Measurements from ENCODE around the gene CARD10. TPM values are rescaled to one million over a fixed set of nuclear protein-coding genes. Genes with fewer than 3 reads are reported as not detected.
"Not testable (repeated sequence)": the region's sequence is repeated elsewhere in the genome, so short reads cannot be mapped to it uniquely, and the experiment has no call there.

The CARD10 gene
- polyA plus RNA-seq, 3 donors, result 0.03 TPM; not detected in 2

- Histone ChIP-seq H2AFZ (ENCODE audit: insufficient read depth, low read depth, low read length, poor library complexity, severe bottlenecking) (no peak overlapping the region), H3K27ac (ENCODE audit: low read depth in 1 of 2, low read length in 2 of 2) (peak overlapping the region in 1 of 2 donors; percentile 13), H3K79me2 (ENCODE audit: insufficient read depth, low read length) (no peaks in the 10 kb centered on the region), H3K9me3 (replicated peaks in 1 of 2; ENCODE audit: control insufficient read depth in 1 of 2, insufficient read depth in 1 of 2, low read length in 2 of 2) (no peaks in the 10 kb centered on the region), H3K27me3 (ENCODE audit: control insufficient read depth in 2 of 2, insufficient read depth in 2 of 2, low read length in 2 of 2) (no peaks in the 10 kb centered on the region), H3K4me3 (replicated peaks in 1 of 3; ENCODE audit: low read depth in 2 of 3, low read length in 3 of 3) (no peak overlapping the region), H4K20me1 (ENCODE audit: insufficient read depth, low read length) (no peaks in the 10 kb centered on the region), H3K4me2 (replicated peaks; ENCODE audit: extremely low read depth, low read length, poor library complexity, severe bottlenecking) (peak overlapping the region; percentile 12), H3K4me1 (ENCODE audit: control insufficient read depth in 1 of 2, insufficient read depth in 2 of 2, low read length in 2 of 2) (peaks cover 19 to 32% of the 10 kb centered on the region in 2 donors), H3K36me3 (replicated peaks in 1 of 2; ENCODE audit: control insufficient read depth in 1 of 2, insufficient read depth in 2 of 2, low read length in 2 of 2) (no peaks in the 10 kb centered on the region), H3K9ac (ENCODE audit: insufficient read depth, low read length, poor library complexity, severe bottlenecking) (no peak overlapping the region)
- Mint-ChIP-seq H3K36me3 (no peaks in the 10 kb centered on the region), H3K27me3 (ENCODE audit: low read depth in 3 of 3) (peaks cover 0 to 2% (median 0%) of the 10 kb centered on the region in 3 donors), H3K27ac (peak overlapping the region in 2 of 7 donors; percentile 26 to 57), H3K9me3 (peaks cover 0 to 2% (median 0%) of the 10 kb centered on the region in 7 donors), H3K4me1 (peaks cover 36% of the 10 kb centered on the region), H3K4me3 (no peak overlapping the region)
- DNase-seq, result peak; percentile 60 to 78 (median 64)
- no CpG with 5 or more reads among the region's 9 CpGs for WGBS (ENCODE audit: insufficient coverage)
- intact Hi-C loops (cut with micrococcal nuclease), result no loop called here
- TF ChIP-seq, protein P1, sequence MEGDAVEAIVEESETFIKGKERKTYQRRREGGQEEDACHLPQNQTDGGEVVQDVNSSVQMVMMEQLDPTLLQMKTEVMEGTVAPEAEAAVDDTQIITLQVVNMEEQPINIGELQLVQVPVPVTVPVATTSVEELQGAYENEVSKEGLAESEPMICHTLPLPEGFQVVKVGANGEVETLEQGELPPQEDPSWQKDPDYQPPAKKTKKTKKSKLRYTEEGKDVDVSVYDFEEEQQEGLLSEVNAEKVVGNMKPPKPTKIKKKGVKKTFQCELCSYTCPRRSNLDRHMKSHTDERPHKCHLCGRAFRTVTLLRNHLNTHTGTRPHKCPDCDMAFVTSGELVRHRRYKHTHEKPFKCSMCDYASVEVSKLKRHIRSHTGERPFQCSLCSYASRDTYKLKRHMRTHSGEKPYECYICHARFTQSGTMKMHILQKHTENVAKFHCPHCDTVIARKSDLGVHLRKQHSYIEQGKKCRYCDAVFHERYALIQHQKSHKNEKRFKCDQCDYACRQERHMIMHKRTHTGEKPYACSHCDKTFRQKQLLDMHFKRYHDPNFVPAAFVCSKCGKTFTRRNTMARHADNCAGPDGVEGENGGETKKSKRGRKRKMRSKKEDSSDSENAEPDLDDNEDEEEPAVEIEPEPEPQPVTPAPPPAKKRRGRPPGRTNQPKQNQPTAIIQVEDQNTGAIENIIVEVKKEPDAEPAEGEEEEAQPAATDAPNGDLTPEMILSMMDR (IDR thresholded peaks at IDR 0.05), result no peak
These were observed 14.8 kb upstream of the CARD10 start for GRCh38 chr22:37533995-37534394.

GRCh38 chr22:37529652-37530345 is 10.6 kb upstream of the CARD10 start:
- H3K9ac ChIP-seq (ENCODE audit: insufficient read depth, low read length, poor library complexity, severe bottlenecking), result no peak overlapping the region
- no peak overlapping the region for H2AFZ ChIP-seq (ENCODE audit: insufficient read depth, low read depth, low read length, poor library complexity, severe bottlenecking)
- WGBS (ENCODE audit: insufficient coverage), result no CpG with 5 or more reads among the region's 2 CpGs

DNA sequence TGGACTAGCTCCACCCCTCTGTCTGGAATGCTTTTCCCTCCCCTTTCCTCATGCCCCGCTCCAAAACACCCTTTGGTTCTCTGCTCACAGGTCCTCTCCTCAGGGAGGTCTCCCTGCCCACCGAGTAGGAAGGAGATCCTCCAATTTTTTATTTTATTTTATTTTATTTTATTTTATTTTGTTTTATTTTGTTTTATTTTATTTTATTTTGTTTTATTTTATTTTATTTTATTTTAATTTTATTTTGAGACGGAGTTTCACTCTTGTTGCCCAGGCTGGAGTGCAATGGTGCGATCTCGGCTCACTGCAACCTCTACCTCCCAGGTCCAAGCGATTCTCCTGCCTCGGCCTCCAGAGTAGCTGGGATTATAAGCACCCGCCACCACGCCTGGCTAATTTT is 8.7 kb upstream of the CARD10 start:
- H4K20me1 ChIP-seq (ENCODE audit: insufficient read depth, low read length); H3K36me3 ChIP-seq (replicated peaks in 1 of 2; ENCODE audit: control insufficient read depth in 1 of 2, insufficient read depth in 2 of 2, low read length in 2 of 2); H3K79me2 ChIP-seq (ENCODE audit: insufficient read depth, low read length); H2AFZ ChIP-seq (ENCODE audit: insufficient read depth, low read depth, low read length, poor library complexity, severe bottlenecking); H3K4me2 ChIP-seq (replicated peaks; ENCODE audit: extremely low read depth, low read length, poor library complexity, severe bottlenecking); H3K27ac ChIP-seq (ENCODE audit: low read depth in 1 of 2, low read length in 2 of 2); H3K4me1 ChIP-seq (ENCODE audit: control insufficient read depth in 1 of 2, insufficient read depth in 2 of 2, low read length in 2 of 2); H3K4me3 Mint-ChIP-seq; H3K9ac ChIP-seq (ENCODE audit: insufficient read depth, low read length, poor library complexity, severe bottlenecking); DNase-seq; intact Hi-C loops (cut with micrococcal nuclease); H3K27me3 ChIP-seq (ENCODE audit: control insufficient read depth in 2 of 2, insufficient read depth in 2 of 2, low read length in 2 of 2); H3K27ac Mint-ChIP-seq; H3K36me3 Mint-ChIP-seq; H3K9me3 ChIP-seq (replicated peaks in 1 of 2; ENCODE audit: control insufficient read depth in 1 of 2, insufficient read depth in 1 of 2, low read length in 2 of 2); H3K4me3 ChIP-seq (replicated peaks in 1 of 3; ENCODE audit: low read depth in 2 of 3, low read length in 3 of 3); H3K9me3 Mint-ChIP-seq: not testable (repeated sequence)
- H3K27me3 Mint-ChIP-seq (ENCODE audit: low read depth in 3 of 3), result peaks cover 6 to 16% (median 8%) of the 10 kb centered on the region in 3 donors
- peaks cover 12% of the 10 kb centered on the region for H3K4me1 Mint-ChIP-seq
- WGBS (ENCODE audit: insufficient coverage), result no CpG with 5 or more reads among the region's 9 CpGs

More at GRCh38 chr22:37529652-37530345, 10.6 kb upstream of the CARD10 start:
- TF ChIP-seq, protein P1 (IDR thresholded peaks at IDR 0.05), result no peak
- Mint-ChIP-seq H3K27ac (no peak overlapping the region), H3K27me3 (ENCODE audit: low read depth in 3 of 3) (peaks cover 3 to 7% (median 5%) of the 10 kb centered on the region in 3 donors), H3K4me3 (no peak overlapping the region), H3K9me3 (peaks cover 0 to 3% (median 0%) of the 10 kb centered on the region in 7 donors), H3K36me3 (no peaks in the 10 kb centered on the region), H3K4me1 (peaks cover 27% of the 10 kb centered on the region)
- H3K27ac ChIP-seq (ENCODE audit: low read depth in 1 of 2, low read length in 2 of 2), result no peak overlapping the region
- no peak for DNase-seq
- H3K27me3 ChIP-seq (ENCODE audit: control insufficient read depth in 2 of 2, insufficient read depth in 2 of 2, low read length in 2 of 2), result no peaks in the 10 kb centered on the region
- peaks cover 9 to 24% of the 10 kb centered on the region in 2 donors for H3K4me1 ChIP-seq (ENCODE audit: control insufficient read depth in 1 of 2, insufficient read depth in 2 of 2, low read length in 2 of 2)
- H3K4me3 ChIP-seq (replicated peaks in 1 of 3; ENCODE audit: low read depth in 2 of 3, low read length in 3 of 3), result no peak overlapping the region
- no peaks in the 10 kb centered on the region for H3K36me3 ChIP-seq (replicated peaks in 1 of 2; ENCODE audit: control insufficient read depth in 1 of 2, insufficient read depth in 2 of 2, low read length in 2 of 2)
- intact Hi-C loops (cut with micrococcal nuclease), result no loop called here
- no peaks in the 10 kb centered on the region for H3K9me3 ChIP-seq (replicated peaks in 1 of 2; ENCODE audit: control insufficient read depth in 1 of 2, insufficient read depth in 1 of 2, low read length in 2 of 2)
- no peaks in the 10 kb centered on the region for H3K79me2 ChIP-seq (ENCODE audit: insufficient read depth, low read length)
- H4K20me1 ChIP-seq (ENCODE audit: insufficient read depth, low read length), result no peaks in the 10 kb centered on the region
- no peak overlapping the region for H3K4me2 ChIP-seq (replicated peaks; ENCODE audit: extremely low read depth, low read length, poor library complexity, severe bottlenecking)
